Fibroblast of the aortic adventitia (primary cell): ENCODE data around the gene SIRT4. TPM values are rescaled to one million over a fixed set of nuclear protein-coding genes. Genes with fewer than 3 reads are reported as not detected.
A peak's percentile ranks its signal among the peaks of the same experiment; 100 is the strongest.

ENCODE experiments used
- DNase-seq: peaks from one replicate; pipeline ENCODE4 v3.0.0-alpha.2; 2010; ENCODE audit warnings: low read depth
- H3K4me3 ChIP-seq: 2 replicates; pipeline ENCODE4 v1.5.1; 2011; ENCODE audit warnings: low read depth, mild to moderate bottlenecking, control low read depth, low read length, moderate library complexity
- CTCF ChIP-seq: IDR thresholded peaks from 2 replicates; pipeline ENCODE4 v1.5.1; 2011; ENCODE audit warnings: mild to moderate bottlenecking, low read length, control low read depth, inconsistent platforms; ENCODE audit not compliant: insufficient read depth
- total RNA-seq: library from RNA; depleted of rRNA; stranded (reverse); fragments of >200 nt; gene quantifications from 2 replicates; pipeline ENCODE4 v1.2.3, GENCODE V29; 2012; ENCODE audit warnings: low replicate concordance

SIRT4 gene
- total RNA-seq, 1 donor, result 0.90 TPM

DNA sequence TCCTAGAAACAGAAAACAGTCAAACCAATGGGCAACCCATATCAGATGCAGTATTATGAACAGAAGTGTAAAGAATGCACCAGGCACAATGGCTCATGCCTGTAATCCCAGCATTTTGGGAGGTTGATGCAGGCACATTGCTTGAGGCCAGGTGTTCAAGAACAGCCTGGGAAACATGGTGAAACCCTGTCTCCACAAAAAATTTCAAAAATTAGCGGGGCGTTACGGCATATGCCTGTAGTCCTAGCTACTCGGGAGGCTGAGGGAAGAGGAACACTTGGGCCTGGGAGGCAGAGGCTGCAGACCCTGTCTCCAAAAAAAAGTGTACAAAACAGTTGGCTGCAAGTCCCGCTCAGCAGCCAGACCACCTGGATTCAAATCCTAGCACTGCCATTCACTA lies 41.5 kb upstream of the SIRT4 start:
- no peak for DNase-seq
- no peak for TF ChIP-seq CTCF
- no peak overlapping the region for H3K4me3 ChIP-seq

- TF ChIP-seq CTCF, result no peak
- peak overlapping the region; percentile 87 for H3K4me3 ChIP-seq
- no peak for DNase-seq
These were observed 39.9 kb upstream of the SIRT4 start for GRCh38 chr12:120261951-120262851.

GRCh38 chr12:120262852-120263747 lies 39.0 kb upstream of the SIRT4 start:
- peak; percentile 47 for DNase-seq
- peak overlapping the region; percentile 87 for H3K4me3 ChIP-seq
- no peak for TF ChIP-seq CTCF

DNA sequence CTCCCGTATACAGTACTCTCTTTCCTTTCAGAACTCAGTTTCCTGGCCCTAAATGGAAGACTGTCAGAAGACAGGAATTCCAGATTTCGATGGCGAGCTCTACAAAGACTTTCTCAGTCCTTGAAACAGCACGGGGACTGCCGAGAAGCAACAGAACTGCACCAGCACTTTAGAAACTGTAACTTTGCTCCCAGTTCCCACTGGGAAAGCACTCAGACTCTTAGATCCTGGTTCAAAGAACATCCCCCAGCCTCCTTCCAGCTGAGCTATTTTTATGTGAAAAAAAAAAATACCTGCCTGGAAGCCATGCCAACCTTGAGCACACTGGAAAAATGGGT lies 38.4 kb upstream of the SIRT4 start:
- peak overlapping the region; percentile 87 for H3K4me3 ChIP-seq
- peak; percentile 37 for DNase-seq
- no peak for TF ChIP-seq CTCF

DNA sequence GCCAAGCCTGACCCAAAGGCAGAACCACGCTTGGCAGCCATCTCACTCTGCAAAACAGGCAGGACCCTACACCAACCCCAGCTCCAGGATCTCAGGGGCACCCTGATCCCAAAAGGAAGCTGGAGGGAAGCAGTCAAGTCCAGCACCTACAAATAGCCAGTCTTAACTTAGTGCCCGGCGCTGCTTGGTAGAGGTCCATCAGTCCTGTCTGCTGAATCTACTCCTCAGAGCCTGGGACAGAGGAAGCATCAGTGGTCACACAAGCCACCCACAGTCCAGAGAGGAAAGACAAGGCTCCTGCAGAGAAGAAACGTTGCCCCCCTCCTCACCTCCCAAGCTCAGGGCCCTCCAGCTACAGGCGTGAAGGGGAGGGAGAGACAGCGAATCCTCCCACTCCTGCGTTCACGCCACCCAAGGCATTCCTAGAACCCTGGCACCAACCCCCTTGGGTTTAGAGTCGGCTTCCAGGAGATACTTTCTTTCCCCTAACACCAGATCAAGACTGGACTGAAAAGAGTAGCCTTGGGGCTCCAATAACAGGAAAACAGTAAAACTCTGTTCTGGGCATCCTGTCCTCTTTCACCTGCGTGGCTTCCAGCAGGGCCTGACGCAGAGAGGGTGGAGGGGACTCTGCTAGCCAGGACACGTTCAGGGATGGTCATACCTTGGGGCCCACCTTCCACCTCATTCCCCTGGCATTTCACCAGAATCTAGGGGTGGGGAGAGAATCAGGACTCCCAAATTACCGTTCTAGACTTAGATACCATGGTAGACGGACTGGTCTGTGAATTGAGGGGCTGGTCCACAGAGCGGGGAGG lies 37.8 kb upstream of the SIRT4 start:
- H3K4me3 ChIP-seq, result peak overlapping the region; percentile 87
- DNase-seq, result no peak
- no peak for TF ChIP-seq CTCF

DNA sequence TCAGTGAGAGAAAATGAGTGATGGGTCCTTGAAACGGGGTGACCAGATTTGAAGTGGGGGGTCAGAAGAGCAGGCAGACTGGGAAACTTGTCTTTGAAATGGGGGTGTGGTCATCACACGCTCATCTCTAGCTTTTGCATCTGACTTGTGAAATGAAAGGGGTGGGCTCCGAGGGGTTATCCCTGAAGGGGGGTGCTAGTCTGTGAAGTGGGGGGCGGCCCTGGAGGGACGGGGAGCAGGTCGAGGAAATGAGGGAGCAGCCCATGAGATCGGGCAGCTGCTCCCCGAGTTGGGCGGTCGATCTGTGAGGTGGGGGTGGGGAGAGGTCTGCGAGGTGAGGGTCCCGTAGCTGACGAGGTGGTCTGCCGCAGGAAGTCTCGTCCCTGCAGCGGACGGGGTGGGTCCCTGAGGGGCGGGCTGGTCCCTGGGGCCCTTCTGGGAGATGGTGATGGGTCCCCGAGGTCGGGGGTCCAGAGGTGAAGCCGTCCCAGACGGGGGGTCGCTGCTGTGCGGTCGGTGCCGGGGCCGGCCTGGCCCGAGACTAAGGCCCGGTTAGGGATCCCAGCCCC lies 37.1 kb upstream of the SIRT4 start:
- no peak for TF ChIP-seq CTCF
- no peak for DNase-seq
- peak overlapping the region; percentile 87 for H3K4me3 ChIP-seq
